ENCODE measurements around the gene RAB4B. TPM values are rescaled to one million over a fixed set of nuclear protein-coding genes. Genes with fewer than 3 reads are reported as not detected.
"Not testable (repeated sequence)": the region's sequence is repeated elsewhere in the genome, so short reads cannot be mapped to it uniquely, and the experiment has no call there.

RAB4B gene
- total RNA-seq, 3 donors from 2014 or later: 21.6 to 28.2 (median 22.1) TPM

DNA sequence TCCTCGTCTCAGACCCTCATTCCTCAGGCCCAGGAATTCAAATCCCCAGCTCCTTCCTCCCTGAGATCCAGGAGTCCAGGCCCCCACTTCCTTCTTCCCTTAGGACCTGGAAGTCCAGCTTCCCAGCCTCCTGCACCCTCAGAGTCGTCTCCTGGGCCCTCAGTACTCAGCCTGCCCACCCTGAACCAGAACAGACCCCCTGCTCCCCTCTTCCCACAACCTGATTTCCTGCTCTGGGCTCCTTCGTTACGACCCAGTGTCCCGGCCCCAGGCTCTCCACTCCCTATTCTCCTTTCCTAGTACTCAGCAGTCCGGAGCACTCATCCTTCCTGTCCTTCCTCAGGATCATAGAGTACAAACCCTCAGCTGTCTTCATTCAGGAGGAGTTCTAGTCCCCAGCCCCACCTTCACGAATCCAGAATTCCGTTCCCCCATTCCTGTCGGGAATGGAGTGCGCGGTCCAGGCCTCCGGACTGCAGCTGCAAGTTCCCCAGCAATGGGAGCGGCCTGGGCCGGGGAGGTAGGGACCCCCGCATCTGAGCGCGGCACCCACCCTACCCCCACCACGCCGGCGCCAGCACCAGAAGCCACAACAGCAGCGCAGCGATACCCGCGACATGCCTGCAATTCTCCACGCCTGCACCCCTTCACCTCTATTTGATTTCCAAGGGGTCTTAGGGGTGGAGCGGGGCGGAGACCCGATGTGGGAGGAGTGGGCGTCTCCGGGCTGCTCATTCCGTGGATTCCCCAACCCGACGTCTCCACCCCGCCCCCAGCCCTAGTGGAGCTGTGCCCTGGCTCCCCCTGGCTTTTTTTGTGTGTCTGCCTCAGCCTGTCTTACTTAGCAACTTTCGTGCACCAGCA, 33.7 kb downstream of the RAB4B start:
- intact Hi-C loops (cut with DNase I; ENCODE audit: low total_unique reads): loop anchor here (10.0 kb wide), 1 partner anchor 147 kb away; no protein-coding TSS in a partner anchor
- TF ChIP-seq, protein P1, sequence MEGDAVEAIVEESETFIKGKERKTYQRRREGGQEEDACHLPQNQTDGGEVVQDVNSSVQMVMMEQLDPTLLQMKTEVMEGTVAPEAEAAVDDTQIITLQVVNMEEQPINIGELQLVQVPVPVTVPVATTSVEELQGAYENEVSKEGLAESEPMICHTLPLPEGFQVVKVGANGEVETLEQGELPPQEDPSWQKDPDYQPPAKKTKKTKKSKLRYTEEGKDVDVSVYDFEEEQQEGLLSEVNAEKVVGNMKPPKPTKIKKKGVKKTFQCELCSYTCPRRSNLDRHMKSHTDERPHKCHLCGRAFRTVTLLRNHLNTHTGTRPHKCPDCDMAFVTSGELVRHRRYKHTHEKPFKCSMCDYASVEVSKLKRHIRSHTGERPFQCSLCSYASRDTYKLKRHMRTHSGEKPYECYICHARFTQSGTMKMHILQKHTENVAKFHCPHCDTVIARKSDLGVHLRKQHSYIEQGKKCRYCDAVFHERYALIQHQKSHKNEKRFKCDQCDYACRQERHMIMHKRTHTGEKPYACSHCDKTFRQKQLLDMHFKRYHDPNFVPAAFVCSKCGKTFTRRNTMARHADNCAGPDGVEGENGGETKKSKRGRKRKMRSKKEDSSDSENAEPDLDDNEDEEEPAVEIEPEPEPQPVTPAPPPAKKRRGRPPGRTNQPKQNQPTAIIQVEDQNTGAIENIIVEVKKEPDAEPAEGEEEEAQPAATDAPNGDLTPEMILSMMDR (IDR thresholded peaks at IDR 0.05): no peak
- TF ChIP-seq POLR2A (IDR thresholded peaks at IDR 0.05): no peak
- Histone ChIP-seq H3K27me3 (no peaks in the 10 kb centered on the region), H3K9me3 (no peaks in the 10 kb centered on the region), H3K4me3 (peak overlapping the region; percentile 29 to 68 (median 50)), H3K36me3 (no peaks in the 10 kb centered on the region), H3K4me1 (peaks cover 7 to 13% of the 10 kb centered on the region in 2 donors), H3K27ac (peak overlapping the region; percentile 81)
- no peak for DNase-seq (ENCODE audit: low spot score in 2 of 2)

DNA sequence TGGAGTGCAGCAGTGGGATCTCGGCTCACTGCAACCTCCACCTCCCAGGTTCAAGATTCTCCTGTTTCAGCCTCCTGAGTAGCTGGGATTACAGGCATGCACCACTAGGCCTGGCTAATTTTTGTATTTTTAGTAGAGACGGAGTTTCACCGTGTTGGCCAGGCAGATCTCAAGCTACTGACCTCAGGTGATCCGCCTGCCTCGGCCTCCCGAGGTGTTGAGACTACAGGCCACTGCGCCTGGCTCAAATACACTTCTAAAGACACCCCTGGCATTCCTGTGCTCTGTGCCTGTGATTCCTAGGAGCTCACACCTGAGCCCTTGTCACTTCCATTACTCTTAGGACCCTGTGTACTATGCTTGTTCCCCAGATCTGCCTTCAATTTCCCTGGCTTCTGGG, 34.5 kb downstream of the RAB4B start:
- not testable (repeated sequence) for DNase-seq (ENCODE audit: low spot score in 2 of 2); H3K27me3 ChIP-seq; H3K36me3 ChIP-seq; H3K4me3 ChIP-seq; H3K4me1 ChIP-seq; H3K9me3 ChIP-seq
- intact Hi-C loops (cut with DNase I; ENCODE audit: low total_unique reads): loop anchor here (10.0 kb wide), 1 partner anchor 148 kb away; no protein-coding TSS in a partner anchor
- H3K27ac ChIP-seq: peak overlapping the region in 1 of 2 donors; percentile 69

DNA sequence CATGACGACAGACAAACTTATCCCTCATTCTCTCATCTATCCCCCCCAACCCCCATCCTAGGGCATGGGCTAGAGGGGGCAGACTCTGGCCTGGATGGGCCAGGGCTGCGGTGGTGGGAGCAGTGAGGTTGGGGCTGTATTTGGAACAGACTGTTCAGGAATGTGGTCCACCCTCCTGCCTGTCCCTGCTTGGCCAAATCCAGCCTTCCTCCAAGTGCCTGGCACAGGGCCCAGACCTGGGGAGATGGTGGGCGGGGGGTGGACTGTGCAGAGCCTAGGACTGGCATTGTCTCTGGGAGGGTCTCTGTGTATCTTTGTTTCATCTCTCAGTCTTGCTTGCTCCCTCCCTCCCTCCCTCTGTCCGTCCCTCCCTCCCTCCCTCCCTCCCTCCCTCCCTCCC, 35.1 kb downstream of the RAB4B start:
- no peaks in the 10 kb centered on the region for H3K27me3 ChIP-seq
- H3K4me1 ChIP-seq: peaks cover 0 to 3% of the 10 kb centered on the region in 2 donors
- TF ChIP-seq, protein P1 (IDR thresholded peaks at IDR 0.05): no peak
- TF ChIP-seq POLR2A (IDR thresholded peaks at IDR 0.05): no peak
- TF ChIP-seq POLR2AphosphoS5 (IDR thresholded peaks at IDR 0.05): no peak
- H3K27ac ChIP-seq: peak overlapping the region; percentile 52 to 69
- H3K36me3 ChIP-seq: no peaks in the 10 kb centered on the region
- no peaks in the 10 kb centered on the region for H3K9me3 ChIP-seq
- DNase-seq (ENCODE audit: low spot score in 2 of 2): peak in 1 of 2 donors; percentile 81
- no peak overlapping the region for H3K4me3 ChIP-seq
- intact Hi-C loops (cut with DNase I; ENCODE audit: low total_unique reads): loop anchor here (10.0 kb wide), 1 partner anchor 148 kb away; no protein-coding TSS in a partner anchor

DNA sequence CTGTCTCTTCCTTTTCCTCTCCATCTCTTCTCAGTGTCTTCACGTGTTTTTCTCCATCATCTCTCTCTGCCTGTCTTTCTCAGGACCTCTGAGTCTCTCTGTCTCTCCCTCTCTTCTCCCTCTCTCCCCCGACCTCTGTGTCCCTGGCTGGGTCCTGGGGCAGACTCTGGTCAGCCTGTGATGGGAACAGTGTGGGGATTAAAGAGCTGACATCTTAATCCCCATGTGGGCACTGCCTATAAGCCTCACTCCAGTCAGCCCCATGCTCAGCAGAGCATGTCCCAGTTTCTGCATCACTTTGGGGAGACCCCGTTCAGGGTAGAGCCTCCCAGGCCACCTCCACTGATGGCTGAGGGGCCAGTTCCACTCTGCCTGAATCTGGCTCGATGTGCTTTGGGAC, 37.2 kb downstream of the RAB4B start:
- Histone ChIP-seq H3K4me3 (no peak overlapping the region), H3K4me1 (peaks cover 0 to 3% of the 10 kb centered on the region in 2 donors), H3K27me3 (no peaks in the 10 kb centered on the region), H3K9me3 (no peaks in the 10 kb centered on the region), H3K36me3 (no peaks in the 10 kb centered on the region), H3K27ac (no peak overlapping the region)
- intact Hi-C loops (cut with DNase I; ENCODE audit: low total_unique reads): loop anchor here (10.0 kb wide), 1 partner anchor 150 kb away; no protein-coding TSS in a partner anchor
- no peak for TF ChIP-seq POLR2AphosphoS5 (IDR thresholded peaks at IDR 0.05)
- no peak for TF ChIP-seq POLR2A (IDR thresholded peaks at IDR 0.05)
- TF ChIP-seq, protein P1 (IDR thresholded peaks at IDR 0.05): no peak
- no peak for DNase-seq (ENCODE audit: low spot score in 2 of 2)

DNA sequence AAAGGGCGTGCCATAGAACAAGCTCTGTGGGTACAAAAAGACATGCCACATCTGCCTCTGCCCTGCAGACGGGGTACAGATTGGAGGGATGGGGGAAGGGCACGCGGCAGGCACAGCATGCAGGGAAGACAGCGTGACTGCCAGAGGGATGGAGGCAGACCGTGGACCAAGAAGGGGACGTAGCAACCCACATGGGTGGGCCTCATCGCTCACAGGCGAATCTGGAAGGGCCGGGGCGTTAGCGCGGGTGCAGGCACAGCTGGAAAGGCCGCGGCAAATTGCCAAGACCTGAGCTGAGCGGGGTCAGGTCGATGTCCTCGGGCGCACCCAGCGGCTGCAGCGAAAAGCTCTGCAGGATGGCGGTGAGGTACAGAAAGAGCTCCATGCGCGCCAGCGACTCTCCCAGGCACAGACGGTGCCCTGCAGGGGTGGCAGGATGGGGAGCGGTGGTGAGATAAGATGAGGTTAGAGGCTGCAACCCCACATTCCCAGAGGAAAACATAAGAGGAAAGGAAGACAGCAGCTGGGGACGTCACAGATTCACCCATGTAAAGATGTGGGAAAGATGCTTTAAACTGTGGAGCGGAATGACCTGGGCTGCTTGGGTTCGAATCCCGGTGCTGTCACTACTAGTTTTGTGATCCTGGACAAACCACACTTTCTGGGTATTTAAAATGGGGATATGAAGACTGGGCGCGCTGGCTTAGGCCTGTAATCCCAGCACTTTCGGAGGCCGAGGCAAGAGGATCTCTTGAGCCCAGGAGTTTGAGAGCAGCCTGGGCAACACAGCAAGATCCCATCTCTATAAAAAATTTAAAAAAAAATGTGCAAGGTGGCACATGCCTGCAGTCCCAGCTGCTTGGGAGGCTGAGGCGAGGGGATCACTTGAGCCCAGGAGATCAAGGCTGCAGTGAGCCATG, 40.7 kb downstream of the RAB4B start:
- not testable (repeated sequence) for H3K36me3 ChIP-seq; H3K27me3 ChIP-seq; DNase-seq (ENCODE audit: low spot score in 2 of 2); H3K4me1 ChIP-seq; H3K9me3 ChIP-seq
- peak overlapping the region; percentile 4 to 50 (median 15) for H3K4me3 ChIP-seq
- intact Hi-C loops (cut with DNase I; ENCODE audit: low total_unique reads): loop anchor here (10.0 kb wide), 1 partner anchor 154 kb away; no protein-coding TSS in a partner anchor
- H3K27ac ChIP-seq: peak overlapping the region; percentile 61 to 62
- peak in 1 of 3 donors; percentile 38 for TF ChIP-seq POLR2AphosphoS5 (IDR thresholded peaks at IDR 0.05)
